WTC11 (cell line): Measurements from ENCODE around the gene ADCY5. TPM values are rescaled to one million over a fixed set of nuclear protein-coding genes. Genes with fewer than 3 reads are reported as not detected.

Experiments
- ATAC-seq: fragments of 200-7000 bp; cut with Tn5 transposase; 2 replicates; pipeline ENCODE4 v1.10.0; 2021; ENCODE audit warnings: mild to moderate bottlenecking, moderate library complexity
- CTCF ChIA-PET: fragments of 300-600 bp; sonication (Branson Sonifier 250); formaldehyde crosslinking; loops from one replicate; lab custom pipeline; 2021; ENCODE audit warnings: antibody characterized with exemption; lab: Charles Lee
- POLR2A ChIA-PET: fragments of 350-600 bp; sonication (Branson Sonifier 250); formaldehyde crosslinking; loops from one replicate; lab custom pipeline; 2021; ENCODE audit warnings: antibody characterized with exemption; lab: Charles Lee
- DNase-seq: peaks from one replicate; pipeline ENCODE4 v3.0.0; 2021; ENCODE audit warnings: low spot score
- H3K27ac Mint-ChIP-seq: 2 replicates; pipeline ENCODE4 v1.8.0; 2021; ENCODE audit warnings: mixed read lengths
- H3K27me3 Mint-ChIP-seq: 2 replicates; pipeline ENCODE4 v1.8.0; 2021; ENCODE audit warnings: low read depth, mild to moderate bottlenecking, moderate library complexity, mixed read lengths
- H3K36me3 Mint-ChIP-seq: 2 replicates; pipeline ENCODE4 v1.8.0; 2021; ENCODE audit warnings: mixed read lengths
- H3K4me1 Mint-ChIP-seq: 2 replicates; pipeline ENCODE4 v1.8.0; 2022; ENCODE audit warnings: mixed read lengths
- H3K4me3 Mint-ChIP-seq: 2 replicates; pipeline ENCODE4 v1.8.0; 2021; ENCODE audit warnings: mild to moderate bottlenecking, moderate library complexity, mixed read lengths
- H3K9me3 Mint-ChIP-seq: 2 replicates; pipeline ENCODE4 v1.8.0; 2021; ENCODE audit warnings: mixed read lengths
- CBFB ChIP-seq: sonication (generic); formaldehyde crosslinking; IDR thresholded peaks from 2 replicates; pipeline ENCODE4 v1.8.1; 2022; ENCODE audit warnings: mild to moderate bottlenecking, low read depth, missing genetic modification reagents
- CREB1 ChIP-seq: sonication (generic); formaldehyde crosslinking; IDR thresholded peaks from 2 replicates; pipeline ENCODE4 v1.8.0; 2023; ENCODE audit warnings: mild to moderate bottlenecking, missing genetic modification reagents
- E2F1 ChIP-seq: sonication (generic); formaldehyde crosslinking; IDR thresholded peaks from 2 replicates; pipeline ENCODE4 v1.8.0; 2022; ENCODE audit warnings: mild to moderate bottlenecking, missing genetic modification reagents
- ETV6 ChIP-seq: sonication (generic); formaldehyde crosslinking; IDR thresholded peaks from 2 replicates; pipeline ENCODE4 v1.8.1; 2022; ENCODE audit warnings: mild to moderate bottlenecking, missing genetic modification reagents
- GTF2I ChIP-seq: fragments of 250-450 bp; sonication (Bioruptor Pico); conservative IDR thresholded peaks from 2 replicates; pipeline ENCODE4 v1.4.0; 2021; ENCODE audit warnings: mild to moderate bottlenecking
- HMGA2 ChIP-seq: fragments of 250-450 bp; sonication (Bioruptor Pico); IDR thresholded peaks from 2 replicates; pipeline ENCODE4 v1.4.0; 2021; ENCODE audit warnings: mild to moderate bottlenecking, moderate library complexity
- MXD4 ChIP-seq: fragments of 250-450 bp; sonication (Bioruptor Pico); IDR thresholded peaks from 2 replicates; pipeline ENCODE4 v1.8.0; 2021; ENCODE audit warnings: mild to moderate bottlenecking, moderate library complexity, borderline replicate concordance
- NFYB ChIP-seq: sonication (generic); formaldehyde crosslinking; conservative IDR thresholded peaks from 2 replicates; pipeline ENCODE4 v1.8.0; 2022; ENCODE audit warnings: low read depth, missing genetic modification reagents
- NR2C2 ChIP-seq: sonication (generic); formaldehyde crosslinking; IDR thresholded peaks from 2 replicates; pipeline ENCODE4 v1.8.0; 2022; ENCODE audit warnings: mild to moderate bottlenecking, missing genetic modification reagents
- NR3C1 ChIP-seq: sonication (generic); formaldehyde crosslinking; conservative IDR thresholded peaks from 2 replicates; pipeline ENCODE4 v1.8.1; 2023; ENCODE audit warnings: low read depth, mild to moderate bottlenecking, missing genetic modification reagents
- PRDM15 ChIP-seq: sonication (generic); formaldehyde crosslinking; IDR thresholded peaks from 2 replicates; pipeline ENCODE4 v1.8.0; 2022; ENCODE audit warnings: missing genetic modification reagents
- SMAD3 ChIP-seq: sonication (generic); formaldehyde crosslinking; IDR thresholded peaks from 2 replicates; pipeline ENCODE4 v1.8.0; 2022; ENCODE audit warnings: missing genetic modification reagents, mild to moderate bottlenecking, borderline replicate concordance
- SP1 ChIP-seq: sonication (generic); formaldehyde crosslinking; conservative IDR thresholded peaks from 2 replicates; pipeline ENCODE4 v1.8.1; 2022; ENCODE audit warnings: missing genetic modification reagents
- ZNF232 ChIP-seq: sonication (generic); formaldehyde crosslinking; IDR thresholded peaks from 2 replicates; pipeline ENCODE4 v1.8.0; 2022; ENCODE audit warnings: mild to moderate bottlenecking, missing genetic modification reagents
- ZNF317 ChIP-seq: sonication (generic); formaldehyde crosslinking; IDR thresholded peaks from 2 replicates; pipeline ENCODE4 v1.8.1; 2023; ENCODE audit warnings: low read depth, mild to moderate bottlenecking, moderate library complexity, missing genetic modification reagents, borderline replicate concordance
- ZNF512 ChIP-seq: sonication (generic); formaldehyde crosslinking; IDR thresholded peaks from 2 replicates; pipeline ENCODE4 v1.8.1; 2022; ENCODE audit warnings: missing genetic modification reagents, borderline replicate concordance
- ZNF671 ChIP-seq: fragments of 250-450 bp; sonication (Bioruptor Pico); IDR thresholded peaks from 2 replicates; pipeline ENCODE4 v1.8.0; 2021; ENCODE audit warnings: mild to moderate bottlenecking
- total RNA-seq: library from RNA; stranded (reverse); gene quantifications from 3 replicates; pipeline ENCODE4 v1.2.3, GENCODE V29; 2021
- TF ChIP-seq, protein P1 (sequence below): sonication (generic); formaldehyde crosslinking; IDR thresholded peaks from 2 replicates; pipeline ENCODE4 v1.8.1; 2023; ENCODE audit warnings: mild to moderate bottlenecking, moderate library complexity, missing genetic modification reagents
- TF ChIP-seq, protein P2 (sequence below): sonication (generic); formaldehyde crosslinking; IDR thresholded peaks from 2 replicates; pipeline ENCODE4 v1.8.1; 2022; ENCODE audit warnings: mild to moderate bottlenecking, moderate library complexity, missing genetic modification reagents
- TF ChIP-seq, protein P3 (sequence below): sonication (generic); formaldehyde crosslinking; IDR thresholded peaks from 2 replicates; pipeline ENCODE4 v1.8.1; 2023; ENCODE audit warnings: mild to moderate bottlenecking, missing genetic modification reagents
- TF ChIP-seq, protein P4 (sequence below): sonication (generic); formaldehyde crosslinking; IDR thresholded peaks from 2 replicates; pipeline ENCODE4 v1.8.1; 2023; ENCODE audit warnings: mild to moderate bottlenecking, missing genetic modification reagents

The ADCY5 gene
- total RNA-seq, 1 experiment from 2014 or later = 23.5 TPM

DNA sequence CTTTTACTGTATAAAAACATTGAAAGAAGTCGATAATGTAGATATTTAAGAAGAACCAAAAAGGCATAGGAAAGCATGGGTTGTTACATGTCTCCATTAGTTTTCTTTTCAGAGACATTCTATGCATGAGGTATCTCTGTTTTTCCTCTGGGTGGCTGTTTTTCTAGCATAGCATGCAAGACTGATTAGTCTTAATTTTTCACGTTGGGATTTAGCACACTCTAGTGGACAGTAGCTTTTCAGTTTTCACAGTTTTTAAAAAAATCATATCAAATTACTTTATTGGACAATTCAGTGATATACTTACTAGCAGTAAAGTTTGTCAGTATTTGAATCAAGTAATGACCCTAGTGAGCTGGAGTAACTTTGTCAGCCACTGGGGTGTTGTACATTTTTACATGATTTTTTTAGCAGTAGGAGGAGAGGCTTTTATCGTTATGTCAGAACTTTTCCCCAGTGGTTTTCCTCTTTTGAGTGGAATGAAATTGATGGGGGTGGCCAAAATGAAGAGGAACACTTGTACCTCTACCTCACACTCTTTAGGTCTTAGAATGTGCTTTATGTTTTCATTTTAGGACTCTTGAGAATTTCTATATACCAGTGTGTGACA is 190.0 kb downstream of the ADCY5 start (continued):
- TF ChIP-seq ZNF512 (no peak), CREB1 (no peak), NFYB (CRISPR knock-in tag) (no peak)
- TF ChIP-seq, protein P1, sequence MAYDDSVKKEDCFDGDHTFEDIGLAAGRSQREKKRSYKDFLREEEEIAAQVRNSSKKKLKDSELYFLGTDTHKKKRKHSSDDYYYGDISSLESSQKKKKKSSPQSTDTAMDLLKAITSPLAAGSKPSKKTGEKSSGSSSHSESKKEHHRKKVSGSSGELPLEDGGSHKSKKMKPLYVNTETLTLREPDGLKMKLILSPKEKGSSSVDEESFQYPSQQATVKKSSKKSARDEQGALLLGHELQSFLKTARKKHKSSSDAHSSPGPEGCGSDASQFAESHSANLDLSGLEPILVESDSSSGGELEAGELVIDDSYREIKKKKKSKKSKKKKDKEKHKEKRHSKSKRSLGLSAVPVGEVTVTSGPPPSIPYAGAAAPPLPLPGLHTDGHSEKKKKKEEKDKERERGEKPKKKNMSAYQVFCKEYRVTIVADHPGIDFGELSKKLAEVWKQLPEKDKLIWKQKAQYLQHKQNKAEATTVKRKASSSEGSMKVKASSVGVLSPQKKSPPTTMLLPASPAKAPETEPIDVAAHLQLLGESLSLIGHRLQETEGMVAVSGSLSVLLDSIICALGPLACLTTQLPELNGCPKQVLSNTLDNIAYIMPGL (CRISPR knock-in tag) = no peak

DNA sequence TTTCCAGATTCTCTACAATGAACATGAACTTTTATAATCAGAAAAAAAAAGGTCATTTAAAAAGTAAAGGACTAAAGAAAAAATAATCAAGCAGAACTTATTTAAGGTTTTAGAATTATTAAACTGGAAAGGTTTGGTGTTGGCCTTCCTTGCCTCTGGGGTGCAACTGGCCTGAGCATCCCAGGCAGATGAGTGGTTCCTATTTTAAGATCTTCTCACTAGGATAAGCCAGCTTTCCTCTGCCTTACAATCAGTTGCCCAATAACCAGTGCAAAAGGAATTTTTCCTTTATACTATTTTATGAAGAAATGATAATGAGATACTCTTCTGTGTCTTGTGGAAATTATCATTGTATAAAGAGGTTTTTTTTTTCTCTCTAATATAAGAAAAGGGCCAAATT is 190.5 kb downstream of the ADCY5 start:
- ATAC-seq = no peak
- CTCF ChIA-PET = interaction anchor here (0.6 kb wide), 2 partner anchors 11 to 146 kb away, joined by 3 to 6 read pairs; no protein-coding TSS in a partner anchor

More for the DNA sequence above, 190.5 kb downstream of the ADCY5 start:
- POLR2A ChIA-PET = no interaction called here
- H3K27ac Mint-ChIP-seq = no peak overlapping the region
- peaks cover 9% of the 10 kb centered on the region for H3K4me1 Mint-ChIP-seq
- no peak for DNase-seq
- TF ChIP-seq GTF2I (CRISPR knock-in tag) = no peak
- TF ChIP-seq SMAD3 = no peak
- TF ChIP-seq NR3C1 (CRISPR knock-in tag) = no peak
- no peak for TF ChIP-seq CBFB (CRISPR knock-in tag)
- TF ChIP-seq ZNF671 = no peak
- TF ChIP-seq, protein P2, sequence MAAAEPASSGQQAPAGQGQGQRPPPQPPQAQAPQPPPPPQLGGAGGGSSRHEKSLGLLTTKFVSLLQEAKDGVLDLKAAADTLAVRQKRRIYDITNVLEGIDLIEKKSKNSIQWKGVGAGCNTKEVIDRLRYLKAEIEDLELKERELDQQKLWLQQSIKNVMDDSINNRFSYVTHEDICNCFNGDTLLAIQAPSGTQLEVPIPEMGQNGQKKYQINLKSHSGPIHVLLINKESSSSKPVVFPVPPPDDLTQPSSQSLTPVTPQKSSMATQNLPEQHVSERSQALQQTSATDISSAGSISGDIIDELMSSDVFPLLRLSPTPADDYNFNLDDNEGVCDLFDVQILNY (CRISPR knock-in tag) = no peak
- no peak for TF ChIP-seq MXD4 (CRISPR knock-in tag)
- TF ChIP-seq, protein P3, sequence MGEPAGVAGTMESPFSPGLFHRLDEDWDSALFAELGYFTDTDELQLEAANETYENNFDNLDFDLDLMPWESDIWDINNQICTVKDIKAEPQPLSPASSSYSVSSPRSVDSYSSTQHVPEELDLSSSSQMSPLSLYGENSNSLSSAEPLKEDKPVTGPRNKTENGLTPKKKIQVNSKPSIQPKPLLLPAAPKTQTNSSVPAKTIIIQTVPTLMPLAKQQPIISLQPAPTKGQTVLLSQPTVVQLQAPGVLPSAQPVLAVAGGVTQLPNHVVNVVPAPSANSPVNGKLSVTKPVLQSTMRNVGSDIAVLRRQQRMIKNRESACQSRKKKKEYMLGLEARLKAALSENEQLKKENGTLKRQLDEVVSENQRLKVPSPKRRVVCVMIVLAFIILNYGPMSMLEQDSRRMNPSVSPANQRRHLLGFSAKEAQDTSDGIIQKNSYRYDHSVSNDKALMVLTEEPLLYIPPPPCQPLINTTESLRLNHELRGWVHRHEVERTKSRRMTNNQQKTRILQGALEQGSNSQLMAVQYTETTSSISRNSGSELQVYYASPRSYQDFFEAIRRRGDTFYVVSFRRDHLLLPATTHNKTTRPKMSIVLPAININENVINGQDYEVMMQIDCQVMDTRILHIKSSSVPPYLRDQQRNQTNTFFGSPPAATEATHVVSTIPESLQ = no peak
- TF ChIP-seq ZNF232 (CRISPR knock-in tag) = no peak
- TF ChIP-seq, protein P4, sequence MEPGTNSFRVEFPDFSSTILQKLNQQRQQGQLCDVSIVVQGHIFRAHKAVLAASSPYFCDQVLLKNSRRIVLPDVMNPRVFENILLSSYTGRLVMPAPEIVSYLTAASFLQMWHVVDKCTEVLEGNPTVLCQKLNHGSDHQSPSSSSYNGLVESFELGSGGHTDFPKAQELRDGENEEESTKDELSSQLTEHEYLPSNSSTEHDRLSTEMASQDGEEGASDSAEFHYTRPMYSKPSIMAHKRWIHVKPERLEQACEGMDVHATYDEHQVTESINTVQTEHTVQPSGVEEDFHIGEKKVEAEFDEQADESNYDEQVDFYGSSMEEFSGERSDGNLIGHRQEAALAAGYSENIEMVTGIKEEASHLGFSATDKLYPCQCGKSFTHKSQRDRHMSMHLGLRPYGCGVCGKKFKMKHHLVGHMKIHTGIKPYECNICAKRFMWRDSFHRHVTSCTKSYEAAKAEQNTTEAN (CRISPR knock-in tag) = no peak
- TF ChIP-seq SP1 (CRISPR knock-in tag) = no peak
- TF ChIP-seq ZNF317 (CRISPR knock-in tag) = no peak
- no peak for TF ChIP-seq HMGA2 (CRISPR knock-in tag)
- no peak for TF ChIP-seq E2F1 (CRISPR knock-in tag)
- TF ChIP-seq NR2C2 (CRISPR knock-in tag) = no peak
- TF ChIP-seq ETV6 (CRISPR knock-in tag) = no peak
- no peak for TF ChIP-seq PRDM15 (CRISPR knock-in tag)
- H3K27me3 Mint-ChIP-seq = no peaks in the 10 kb centered on the region
- H3K36me3 Mint-ChIP-seq = no peaks in the 10 kb centered on the region
- no peak overlapping the region for H3K4me3 Mint-ChIP-seq
- H3K9me3 Mint-ChIP-seq = no peaks in the 10 kb centered on the region
